T follicular helper cell (primary cell): Measurements from ENCODE around the gene GRK3.

Experiments used
- DNase-seq: peaks from one replicate; pipeline ENCODE4 v3.0.0-alpha.2; 2020; ENCODE audit warnings: low read depth

The GRK3 gene

GRCh38 chr22:25626624-25626990 lies 62.1 kb downstream of the GRK3 start:
- DNase-seq: no peak

GRCh38 chr22:25627271-25627852 lies 62.9 kb downstream of the GRK3 start:
- no peak for DNase-seq

DNA sequence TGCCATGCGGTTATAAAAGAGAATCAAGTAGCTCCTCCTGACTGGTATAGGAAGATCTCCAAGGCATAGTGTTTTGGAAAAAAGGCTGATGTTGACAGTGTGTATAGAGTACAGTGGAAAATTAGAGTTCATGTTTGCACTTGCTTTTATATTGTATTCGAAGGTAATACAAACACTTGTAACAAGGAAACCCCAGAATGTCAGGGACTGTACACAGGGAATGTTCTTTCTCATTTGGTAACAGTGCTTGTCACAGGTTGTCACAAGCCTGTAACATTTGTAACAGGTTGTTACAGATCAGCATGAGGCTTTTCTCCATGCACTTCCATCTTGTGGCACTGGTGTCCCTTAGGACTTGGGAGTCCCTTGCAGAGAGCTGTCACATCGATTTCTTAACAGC lies 64.0 kb downstream of the GRK3 start:
- no peak for DNase-seq

GRCh38 chr22:25629613-25630012 lies 65.1 kb downstream of the GRK3 start:
- no peak for DNase-seq

GRCh38 chr22:25630447-25630846 lies 66.0 kb downstream of the GRK3 start:
- DNase-seq: no peak

DNA sequence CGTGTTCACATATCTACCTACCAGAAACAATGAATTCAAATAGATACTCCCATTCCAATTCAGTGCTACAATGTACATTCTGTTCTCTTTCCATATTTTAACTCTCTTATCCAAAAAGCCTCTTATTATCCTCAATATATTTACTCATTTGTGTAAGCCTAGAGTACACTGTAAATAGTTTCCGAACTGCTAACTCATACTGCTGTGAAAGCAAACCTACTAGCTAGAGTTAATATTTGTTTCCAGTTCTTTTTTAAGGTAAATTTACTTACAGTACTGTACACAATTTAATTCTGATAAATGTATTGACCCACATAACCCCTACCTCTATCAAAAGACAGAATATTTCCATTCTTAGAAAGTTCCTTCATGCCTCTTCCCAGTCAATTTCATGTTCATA lies 71.8 kb downstream of the GRK3 start:
- no peak for DNase-seq

DNA sequence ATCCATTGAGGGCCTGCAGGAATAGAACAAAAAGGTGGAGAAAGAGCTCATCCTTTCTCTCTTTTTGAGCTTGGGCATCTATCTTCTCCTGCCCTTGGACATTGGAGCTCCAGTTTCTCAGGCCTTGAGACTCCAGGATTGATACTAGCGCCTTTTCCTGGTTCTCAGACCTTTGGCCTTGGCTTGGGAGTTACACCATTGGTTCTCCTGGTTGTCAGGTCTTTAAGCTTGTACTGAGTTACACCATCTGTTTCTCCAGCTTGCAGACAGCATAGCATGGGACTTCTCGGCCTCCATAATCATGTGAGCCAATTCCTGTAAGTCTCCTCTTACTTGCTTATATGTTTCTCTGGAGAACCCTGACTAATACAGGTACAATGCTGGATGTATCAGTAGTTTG lies 72.6 kb downstream of the GRK3 start:
- DNase-seq: no peak

DNA sequence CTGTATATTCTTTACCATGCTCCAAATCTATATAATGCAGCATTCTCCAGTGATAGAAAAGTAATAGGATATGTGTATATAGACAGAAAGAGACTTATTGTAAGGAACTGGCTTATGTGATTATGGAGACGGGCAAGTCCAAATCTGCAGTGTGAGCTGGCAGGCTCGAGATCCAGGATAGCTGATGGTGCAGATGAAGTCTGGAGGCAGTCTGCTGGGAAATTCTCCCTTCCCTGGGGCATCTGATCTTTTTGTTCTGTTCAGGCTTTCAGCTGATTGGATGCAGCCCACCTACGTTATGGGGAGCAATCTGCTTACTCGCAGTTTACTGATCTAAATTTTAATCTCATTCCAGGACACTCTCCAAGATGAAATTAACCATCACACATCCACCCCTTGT lies 73.2 kb downstream of the GRK3 start:
- no peak for DNase-seq

DNA sequence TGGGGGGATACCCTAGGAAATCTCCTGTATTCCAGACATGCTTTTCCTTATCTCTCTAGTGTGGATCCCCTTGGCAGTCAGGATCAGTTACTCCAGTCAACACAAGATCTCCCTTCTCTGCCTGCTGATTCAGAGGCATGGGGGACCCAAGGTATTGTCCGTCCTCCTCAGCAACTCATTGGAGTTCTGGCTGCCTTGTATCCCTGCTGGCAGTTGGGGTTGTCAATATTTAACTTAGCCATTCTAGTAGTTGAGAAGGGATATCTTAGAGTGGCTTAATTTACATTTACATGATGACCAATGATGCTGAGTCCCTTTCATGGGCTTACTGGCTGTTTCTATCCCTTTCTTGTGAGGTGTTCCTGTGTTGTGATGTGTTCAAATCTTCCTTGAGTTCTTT lies 74.2 kb downstream of the GRK3 start:
- no peak for DNase-seq

DNA sequence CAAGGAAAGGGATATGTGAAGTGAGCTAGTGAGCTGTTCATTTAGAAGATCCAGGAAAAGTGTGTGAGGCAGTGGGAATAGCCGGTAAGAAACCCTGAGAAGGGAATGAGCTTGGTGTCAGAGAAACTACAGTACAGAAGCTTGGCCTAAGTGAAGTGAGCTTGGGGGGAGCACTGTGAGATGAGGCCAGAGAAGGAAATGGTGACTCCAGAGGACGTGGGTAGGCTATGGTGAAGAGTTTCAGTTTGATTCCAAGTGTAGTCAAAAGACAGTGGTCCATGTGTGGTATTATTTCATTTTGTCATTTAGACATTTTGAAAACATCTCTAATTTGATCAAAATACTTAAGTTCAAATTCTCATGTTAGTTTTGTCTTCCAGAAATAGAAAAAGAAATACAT lies 77.2 kb downstream of the GRK3 start:
- DNase-seq: no peak

DNA sequence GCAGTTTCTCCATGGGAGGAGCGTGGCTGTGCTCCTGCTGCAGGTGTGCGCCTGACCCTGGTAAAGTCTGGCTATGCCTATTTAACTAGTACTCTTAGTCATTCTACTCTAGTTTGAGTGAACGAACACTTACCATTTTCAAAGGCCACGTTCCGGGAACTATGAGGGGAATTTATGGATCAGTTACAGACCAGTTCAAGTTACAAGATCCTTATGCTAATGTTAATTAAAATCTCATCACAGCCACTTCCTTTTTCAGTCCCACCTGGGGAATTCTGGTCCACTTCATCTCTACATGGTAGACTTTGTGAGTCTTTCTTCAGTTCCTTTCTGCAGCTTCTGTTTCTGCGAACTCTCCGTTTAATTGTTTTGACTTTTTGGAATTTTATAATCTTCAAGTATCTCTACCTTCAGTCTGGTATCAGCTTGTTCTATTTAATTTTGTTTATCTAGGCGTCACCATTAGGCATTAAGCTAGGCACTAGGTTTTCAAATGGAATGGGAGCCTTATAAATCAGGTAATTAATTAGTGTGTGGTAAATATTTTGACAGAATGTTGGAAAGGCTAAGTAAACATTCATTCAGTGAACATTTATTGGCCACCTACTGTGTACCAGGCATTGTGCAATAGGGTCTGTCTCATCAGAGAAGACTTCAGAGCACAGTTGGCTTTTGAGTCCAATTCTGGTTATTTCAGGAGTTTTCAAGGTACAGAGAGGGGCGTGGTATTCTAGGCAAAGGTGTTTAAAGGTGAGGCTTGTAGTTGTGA lies 78.9 kb downstream of the GRK3 start:
- no peak for DNase-seq

DNA sequence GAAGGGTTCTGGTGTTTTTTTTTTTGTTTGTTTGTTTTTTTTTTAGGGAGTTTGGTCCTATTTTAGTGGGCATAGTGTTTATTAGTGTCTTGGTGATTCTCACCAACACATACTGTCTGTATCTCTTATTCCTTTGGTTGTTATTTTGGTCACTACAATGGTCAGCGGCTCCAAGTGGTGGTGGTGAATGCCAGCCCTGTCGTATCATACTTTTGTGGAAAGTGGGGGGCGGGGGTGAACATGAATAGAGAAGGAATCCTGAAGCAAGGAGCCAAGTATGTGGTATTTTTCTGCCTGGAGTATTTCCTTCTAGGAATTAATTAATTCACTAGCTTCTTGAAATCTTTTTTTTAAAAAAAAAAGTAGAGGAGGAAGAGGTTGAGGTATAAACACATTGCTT lies 79.6 kb downstream of the GRK3 start:
- DNase-seq: no peak

DNA sequence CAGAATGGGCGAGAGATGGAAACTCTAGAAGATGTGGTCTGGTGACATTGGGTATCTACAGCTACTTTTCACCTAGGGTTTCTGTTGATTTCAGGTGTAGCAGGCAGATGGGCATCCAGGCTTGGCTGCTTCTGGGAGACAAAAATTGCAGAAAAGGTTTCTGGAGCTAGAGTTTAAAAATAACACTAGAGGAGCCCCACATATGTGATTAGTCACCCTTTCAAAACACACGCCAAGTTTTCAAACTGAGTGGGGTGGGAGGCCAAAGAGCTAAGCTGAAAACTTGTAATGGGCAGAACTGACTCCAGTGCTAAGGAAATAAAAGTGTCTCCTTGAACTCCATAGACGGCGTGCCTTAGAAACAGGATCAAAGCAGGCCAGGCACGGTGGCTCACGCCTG lies 80.8 kb downstream of the GRK3 start:
- DNase-seq: no peak

DNA sequence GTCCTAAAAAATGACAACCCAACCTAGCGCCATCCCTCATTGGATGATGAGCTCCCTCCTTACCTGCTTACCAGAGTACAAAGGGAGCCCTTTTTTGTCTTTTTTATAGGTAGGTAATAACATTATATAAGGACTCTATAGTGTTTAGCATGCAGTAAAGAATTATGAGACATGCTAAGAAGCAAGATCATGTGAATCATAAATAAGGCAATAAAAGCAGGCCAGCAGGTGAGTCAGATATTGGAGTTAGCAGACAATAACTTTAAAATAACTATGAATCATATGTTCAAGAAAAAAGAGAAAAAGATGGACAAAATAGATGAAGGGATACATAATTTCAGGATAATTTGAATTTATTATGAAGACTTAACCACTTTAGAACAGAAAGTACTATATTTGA lies 81.5 kb downstream of the GRK3 start:
- no peak for DNase-seq

DNA sequence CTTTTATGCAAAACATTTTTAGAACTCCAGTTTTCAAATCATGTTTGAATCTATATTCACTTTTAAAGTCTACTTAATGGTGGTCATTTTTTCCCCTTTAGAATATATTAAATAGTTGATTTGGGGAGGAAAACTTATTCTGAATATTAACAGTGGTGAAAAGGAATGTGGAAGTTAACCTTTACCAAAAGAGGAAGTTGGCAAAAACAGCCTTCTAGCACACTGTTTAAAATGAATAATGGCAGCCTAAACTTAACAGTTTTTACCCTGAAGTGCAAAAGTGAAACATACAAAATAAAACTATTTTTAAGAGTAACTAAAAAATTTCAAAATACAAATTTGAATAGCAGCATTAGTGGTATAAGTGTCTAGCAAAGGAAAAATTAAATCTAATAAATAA lies 86.4 kb downstream of the GRK3 start:
- no peak for DNase-seq

DNA sequence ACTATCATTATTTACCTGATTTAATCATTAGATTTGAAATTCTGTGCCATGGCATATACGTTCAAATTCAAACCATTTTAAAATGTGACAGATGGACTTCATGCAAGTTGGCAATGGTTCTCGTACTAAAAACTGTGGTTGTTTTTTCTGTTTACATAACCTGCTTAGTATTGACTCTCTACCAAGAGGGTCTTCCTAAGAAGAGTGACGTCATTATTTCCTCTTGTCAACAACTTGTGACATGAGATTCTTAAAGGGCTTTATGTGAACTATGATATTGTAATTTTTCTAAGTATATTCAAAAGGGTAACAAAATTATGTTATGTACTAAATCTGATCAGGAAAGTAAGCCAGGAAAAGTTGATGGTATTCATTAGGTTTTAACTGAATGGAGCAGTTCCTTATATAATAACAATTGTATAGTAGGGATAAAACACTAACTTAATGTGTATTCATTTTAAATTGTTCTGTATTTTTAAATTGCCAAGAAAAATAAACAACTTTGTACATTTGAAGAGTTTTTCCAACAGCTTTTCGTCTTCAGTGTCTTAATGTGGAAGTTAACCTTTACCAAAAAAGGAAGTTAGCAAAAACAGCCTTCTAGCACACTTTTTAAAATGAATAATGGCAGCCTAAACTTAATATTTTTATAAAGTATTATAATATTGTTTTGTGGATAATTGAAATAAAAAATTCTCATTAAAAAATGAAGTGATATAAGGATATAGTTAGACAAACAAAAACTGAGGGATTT lies 87.0 kb downstream of the GRK3 start:
- DNase-seq: no peak

- no peak for DNase-seq
Measured at GRCh38 chr22:25654676-25655075, 90.2 kb downstream of the GRK3 start.

DNA sequence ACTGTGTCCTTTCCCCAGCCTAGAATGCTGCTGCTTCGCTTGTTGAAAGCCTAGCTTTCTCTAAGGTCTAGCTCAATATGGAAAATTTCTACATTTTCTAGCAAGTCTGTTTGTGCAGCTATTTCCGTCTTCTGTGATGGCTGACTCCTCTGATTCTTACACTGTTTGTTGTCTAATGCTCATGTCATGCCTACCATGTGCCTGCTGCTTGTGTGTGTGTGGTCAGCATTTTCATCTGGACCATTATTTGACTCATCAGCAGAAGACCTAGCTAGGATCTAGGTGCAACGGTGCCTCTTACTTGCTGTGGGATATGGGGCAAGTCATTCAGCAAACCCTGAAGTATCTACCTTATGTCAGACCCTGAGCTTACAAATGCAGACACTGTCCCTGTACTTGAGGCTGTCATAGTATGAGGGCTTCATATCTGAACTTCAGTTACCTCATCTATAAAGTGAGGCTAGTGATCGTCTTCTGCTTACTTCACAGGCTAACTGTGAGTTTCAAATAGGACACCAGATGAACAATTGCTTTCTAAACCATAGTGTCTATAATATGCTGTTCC lies 91.0 kb downstream of the GRK3 start:
- no peak for DNase-seq

- no peak for DNase-seq
Measured at GRCh38 chr22:25656724-25657123, 92.2 kb downstream of the GRK3 start.

- DNase-seq: no peak
Measured at GRCh38 chr22:25658633-25659032, 94.2 kb downstream of the GRK3 start.

- no peak for DNase-seq
Measured at GRCh38 chr22:25659413-25659812, 94.9 kb downstream of the GRK3 start.

DNA sequence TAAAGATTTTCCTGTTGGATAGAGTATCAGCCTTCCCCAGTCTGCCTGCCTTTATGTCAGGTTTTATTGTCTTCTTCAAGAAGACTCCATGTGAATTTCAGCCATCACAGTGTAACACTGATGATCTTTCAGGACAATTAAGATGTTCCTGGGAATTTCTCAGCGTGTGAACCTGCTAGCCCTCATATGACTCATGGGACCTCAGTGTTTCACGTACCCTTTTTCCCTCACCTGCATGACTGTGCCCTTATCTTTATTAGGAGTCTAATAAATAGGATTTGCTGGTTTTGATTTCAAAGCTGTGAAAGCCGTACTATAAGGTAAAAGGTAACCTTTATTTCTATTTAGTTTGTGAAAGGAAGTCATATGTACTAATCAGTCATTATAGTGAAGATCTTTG lies 95.9 kb downstream of the GRK3 start:
- no peak for DNase-seq

DNA sequence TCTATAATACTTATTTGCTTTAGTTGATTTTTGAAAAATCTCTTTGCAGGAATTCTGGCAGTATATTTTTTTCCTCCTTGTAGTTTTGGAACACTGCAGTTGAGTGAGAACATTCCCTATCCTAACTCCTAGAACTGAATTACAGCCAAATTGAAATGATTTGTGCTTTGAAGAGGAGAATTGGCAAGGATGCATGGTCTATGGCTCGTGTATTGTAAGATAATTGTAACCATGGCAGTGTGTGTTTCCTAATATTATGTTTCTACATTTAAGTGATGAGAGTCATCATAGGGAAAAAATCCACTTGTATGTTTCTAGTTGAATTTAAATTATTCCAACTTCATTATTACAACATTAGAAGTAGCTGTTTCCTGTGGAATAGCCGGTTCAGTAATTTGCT lies 96.6 kb downstream of the GRK3 start:
- no peak for DNase-seq
